Gastroesophageal sphincter (tissue), 4 donors: ENCODE measurements around the gene KIF13A. TPM values are rescaled to one million over a fixed set of nuclear protein-coding genes. Genes with fewer than 3 reads are reported as not detected.

Source experiments
- ATAC-seq: fragments of 150-250 bp; one replicate; pipeline ENCODE4 v1.9.1; 2016; ENCODE audit warnings: mild to moderate bottlenecking, moderate library complexity
- H3K27ac ChIP-seq, 4 donors: fragments of 200-600 bp; sonication (generic) in 3 of 4; 1 replicate in 3 of 4; 2 replicates in 1 of 4; pipeline ENCODE4 v1.5.1; 2016 to 2019
- H3K27me3 ChIP-seq: fragments of 200-600 bp; sonication (generic); one replicate; pipeline ENCODE4 v1.5.1; 2019
- H3K36me3 ChIP-seq, 2 donors: fragments of 200-600 bp; sonication (generic); one replicate each; pipeline ENCODE4 v1.5.1; 2019; ENCODE audit warnings: control low read depth in 1 of 2
- H3K4me1 ChIP-seq, 3 donors: fragments of 200-600 bp; sonication (generic); 1 replicate in 2 of 3; 2 replicates in 1 of 3; pipeline ENCODE4 v1.5.1; 2016 to 2019; ENCODE audit warnings: control low read depth in 2 of 3
- H3K4me3 ChIP-seq, 2 donors: fragments of 200-600 bp; sonication (generic); one replicate each; pipeline ENCODE4 v1.5.1; 2019; ENCODE audit warnings: mild to moderate bottlenecking in 1 of 2, moderate library complexity in 1 of 2
- H3K9me3 ChIP-seq, 3 donors: fragments of 200-600 bp; sonication (generic); one replicate each; pipeline ENCODE4 v1.5.1; 2017 to 2019; ENCODE audit warnings: control low read depth in 2 of 3
- CTCF ChIP-seq, 4 experiments: fragments of 200-600 bp in 2 of 4; fragments of 450-650 bp in 2 of 4; sonication (generic) in 1 of 4; IDR thresholded peaks; one replicate each; pipeline ENCODE4 v1.5.1; 2017 to 2019; ENCODE audit warnings: antibody characterized with exemption in 4 of 4, mild to moderate bottlenecking in 2 of 4, moderate library complexity in 2 of 4
- EP300 ChIP-seq: sonication (generic); formaldehyde crosslinking; IDR thresholded peaks from one replicate; pipeline ENCODE4 v1.6.1; 2017; ENCODE audit warnings: antibody characterized with exemption, mild to moderate bottlenecking
- POLR2A ChIP-seq, 2 donors: fragments of 450-650 bp; IDR thresholded peaks; one replicate each; pipeline ENCODE4 v1.6.1; 2017; ENCODE audit warnings: antibody characterized with exemption in 2 of 2, mild to moderate bottlenecking in 2 of 2, moderate library complexity in 1 of 2
- POLR2AphosphoS5 ChIP-seq: sonication (generic); formaldehyde crosslinking; IDR thresholded peaks from one replicate; pipeline ENCODE4 v1.6.1; 2017; ENCODE audit warnings: antibody characterized with exemption
- WGBS, 2 donors: methylation state at CpG; one replicate each; pipeline ENCODE4 v1.1.5; 2018; ENCODE audit warnings: low coverage in 1 of 2; 5-methylcytosine and 5-hydroxymethylcytosine counted together
- total RNA-seq, 4 donors: library from RNA; depleted of rRNA; stranded (reverse); fragments of >200 nt; gene quantifications; one replicate each; pipeline ENCODE4 v1.1.0, GENCODE V29; 2016

Gene KIF13A
- total RNA-seq, 4 donors from 2014 or later, result 67.7 to 98.9 (median 84.1) TPM

- TF ChIP-seq EP300, result no peak
- no peak for TF ChIP-seq POLR2A (IDR thresholded peaks at IDR 0.05)
- TF ChIP-seq CTCF (IDR thresholded peaks at IDR 0.05), result no peak
- no peak for TF ChIP-seq POLR2AphosphoS5
- Histone ChIP-seq H3K36me3 (no peaks in the 10 kb centered on the region), H3K9me3 (no peaks in the 10 kb centered on the region), H3K4me3 (no peak overlapping the region), H3K27me3 (no peaks in the 10 kb centered on the region), H3K27ac (no peak overlapping the region), H3K4me1 (no peaks in the 10 kb centered on the region)
- 85 to 93% methylated on average over 2 to 3 of the region's 3 CpGs for WGBS, 2 donors
- ATAC-seq, result no peak
Measured at GRCh38 chr6:17724341-17724740, 263.1 kb downstream of the KIF13A start.

- WGBS, 2 donors, result 58 to 86% methylated on average over 2 to 3 of the region's 3 CpGs
- TF ChIP-seq EP300 (no peak), POLR2AphosphoS5 (no peak), POLR2A (IDR thresholded peaks at IDR 0.05) (no peak), CTCF (IDR thresholded peaks at IDR 0.05) (no peak)
- Histone ChIP-seq H3K36me3 (no peaks in the 10 kb centered on the region), H3K4me3 (no peak overlapping the region), H3K4me1 (no peaks in the 10 kb centered on the region), H3K9me3 (no peaks in the 10 kb centered on the region), H3K27ac (no peak overlapping the region), H3K27me3 (no peaks in the 10 kb centered on the region)
- ATAC-seq, result no peak
Measured at GRCh38 chr6:17721671-17722070, 265.8 kb downstream of the KIF13A start.

- no peak overlapping the region for H3K27ac ChIP-seq
- WGBS, 2 donors, result 20 to 30% methylated on average over 1 to 2 of the region's 3 CpGs
- no peaks in the 10 kb centered on the region for H3K36me3 ChIP-seq
- no peak for TF ChIP-seq CTCF (IDR thresholded peaks at IDR 0.05)
- TF ChIP-seq EP300, result no peak
- no peak for TF ChIP-seq POLR2AphosphoS5
- TF ChIP-seq POLR2A (IDR thresholded peaks at IDR 0.05), result no peak
- no peaks in the 10 kb centered on the region for H3K4me1 ChIP-seq
- ATAC-seq, result no peak
- no peaks in the 10 kb centered on the region for H3K9me3 ChIP-seq
- no peaks in the 10 kb centered on the region for H3K27me3 ChIP-seq
- no peak overlapping the region for H3K4me3 ChIP-seq
Measured at GRCh38 chr6:17719323-17720041, 268.0 kb downstream of the KIF13A start.

- H3K4me3 ChIP-seq, result no peak overlapping the region
- TF ChIP-seq CTCF (IDR thresholded peaks at IDR 0.05) (no peak), EP300 (no peak), POLR2AphosphoS5 (no peak), POLR2A (IDR thresholded peaks at IDR 0.05) (no peak)
- H3K9me3 ChIP-seq, result no peaks in the 10 kb centered on the region
- no peak for ATAC-seq
- no peaks in the 10 kb centered on the region for H3K36me3 ChIP-seq
- WGBS, 2 donors, result 36 to 61% methylated on average over 2 of the region's 2 CpGs
- H3K27ac ChIP-seq, result no peak overlapping the region
- H3K4me1 ChIP-seq, result no peaks in the 10 kb centered on the region
- no peaks in the 10 kb centered on the region for H3K27me3 ChIP-seq
Measured at GRCh38 chr6:17716221-17716620, 271.2 kb downstream of the KIF13A start.
